ENCODE measurements around the gene HPSE2.

Gene HPSE2

GRCh38 chr10:98817396-98817795 lies 418.3 kb downstream of the HPSE2 start:
- no peak for DNase-seq

GRCh38 chr10:98815039-98815885 lies 420.4 kb downstream of the HPSE2 start:
- DNase-seq: no peak

- DNase-seq: no peak
Observed at GRCh38 chr10:98814470-98814869, 421.2 kb downstream of the HPSE2 start.

- no peak for DNase-seq
Observed at GRCh38 chr10:98808282-98808892, 427.3 kb downstream of the HPSE2 start.

- DNase-seq: no peak
Observed at GRCh38 chr10:98800263-98800662, 435.4 kb downstream of the HPSE2 start.

GRCh38 chr10:98795467-98795866 lies 440.2 kb downstream of the HPSE2 start:
- no peak for DNase-seq

- peak; percentile 77 for DNase-seq
Observed at GRCh38 chr10:98790817-98791216, 444.8 kb downstream of the HPSE2 start.

GRCh38 chr10:98778277-98778759 lies 457.3 kb downstream of the HPSE2 start:
- DNase-seq: peak; percentile 90

- DNase-seq: no peak
Observed at GRCh38 chr10:98758463-98758862, 477.2 kb downstream of the HPSE2 start.

- DNase-seq: peak; percentile 84
Observed at GRCh38 chr10:98748298-98748697, 487.4 kb downstream of the HPSE2 start.

GRCh38 chr10:98745645-98746044 lies 490.0 kb downstream of the HPSE2 start:
- peak; percentile 64 for DNase-seq

- no peak for DNase-seq
Observed at GRCh38 chr10:98720551-98720950, 515.1 kb downstream of the HPSE2 start.

- DNase-seq: no peak
Observed at GRCh38 chr10:98713586-98713985, 522.1 kb downstream of the HPSE2 start.

GRCh38 chr10:98696516-98696915 lies 539.1 kb downstream of the HPSE2 start:
- no peak for DNase-seq

GRCh38 chr10:98694883-98695282 lies 540.8 kb downstream of the HPSE2 start:
- no peak for DNase-seq

- DNase-seq: no peak
Observed at GRCh38 chr10:98694014-98694413, 541.6 kb downstream of the HPSE2 start.

GRCh38 chr10:98687685-98688084 lies 548.0 kb downstream of the HPSE2 start:
- DNase-seq: no peak

GRCh38 chr10:98684019-98684899 lies 551.4 kb downstream of the HPSE2 start:
- DNase-seq: no peak

GRCh38 chr10:98676895-98677294 lies 558.8 kb downstream of the HPSE2 start:
- no peak for DNase-seq

GRCh38 chr10:98675902-98676301 lies 559.8 kb downstream of the HPSE2 start:
- DNase-seq: no peak

- no peak for DNase-seq
Observed at GRCh38 chr10:98673171-98673782, 562.4 kb downstream of the HPSE2 start.

- DNase-seq: no peak
Observed at GRCh38 chr10:98667081-98667480, 568.6 kb downstream of the HPSE2 start.

- no peak for DNase-seq
Observed at GRCh38 chr10:98666276-98666675, 569.4 kb downstream of the HPSE2 start.
